ENCODE data around the gene GPR153. TPM values are rescaled to one million over a fixed set of nuclear protein-coding genes. Genes with fewer than 3 reads are reported as not detected.

Gene GPR153
- total RNA-seq, 4 donors from 2014 or later = 5.6 to 16.1 (median 14.2) TPM

DNA sequence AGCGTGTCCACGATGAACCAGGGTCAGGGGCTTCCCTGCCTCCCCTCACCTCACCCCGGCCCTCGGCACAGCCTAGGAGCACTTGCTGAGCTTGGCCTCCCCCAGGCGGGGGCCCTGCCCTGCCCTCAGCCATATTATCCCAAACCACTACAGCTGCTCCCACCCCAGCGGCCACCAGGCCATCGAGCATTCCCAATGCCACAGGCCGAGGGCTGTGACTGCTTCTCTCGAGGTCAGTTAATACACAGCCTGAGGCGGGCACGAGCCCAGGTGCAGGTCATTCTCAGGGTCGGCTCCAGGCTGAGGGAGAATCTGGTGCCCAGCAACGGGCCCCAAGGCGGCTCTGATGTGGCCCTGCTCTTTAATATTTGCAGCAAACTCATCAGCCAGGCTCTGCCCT, 8.4 kb upstream of the GPR153 start:
- no peaks in the 10 kb centered on the region for H3K9me3 ChIP-seq
- no peak overlapping the region for H3K4me3 ChIP-seq
- no peaks in the 10 kb centered on the region for H3K36me3 ChIP-seq
- H3K4me1 ChIP-seq = peaks cover 38% of the 10 kb centered on the region
- WGBS = 100% methylated on average over 2 of the region's 14 CpGs
- no peak overlapping the region for H3K27ac ChIP-seq
- TF ChIP-seq, protein P1, sequence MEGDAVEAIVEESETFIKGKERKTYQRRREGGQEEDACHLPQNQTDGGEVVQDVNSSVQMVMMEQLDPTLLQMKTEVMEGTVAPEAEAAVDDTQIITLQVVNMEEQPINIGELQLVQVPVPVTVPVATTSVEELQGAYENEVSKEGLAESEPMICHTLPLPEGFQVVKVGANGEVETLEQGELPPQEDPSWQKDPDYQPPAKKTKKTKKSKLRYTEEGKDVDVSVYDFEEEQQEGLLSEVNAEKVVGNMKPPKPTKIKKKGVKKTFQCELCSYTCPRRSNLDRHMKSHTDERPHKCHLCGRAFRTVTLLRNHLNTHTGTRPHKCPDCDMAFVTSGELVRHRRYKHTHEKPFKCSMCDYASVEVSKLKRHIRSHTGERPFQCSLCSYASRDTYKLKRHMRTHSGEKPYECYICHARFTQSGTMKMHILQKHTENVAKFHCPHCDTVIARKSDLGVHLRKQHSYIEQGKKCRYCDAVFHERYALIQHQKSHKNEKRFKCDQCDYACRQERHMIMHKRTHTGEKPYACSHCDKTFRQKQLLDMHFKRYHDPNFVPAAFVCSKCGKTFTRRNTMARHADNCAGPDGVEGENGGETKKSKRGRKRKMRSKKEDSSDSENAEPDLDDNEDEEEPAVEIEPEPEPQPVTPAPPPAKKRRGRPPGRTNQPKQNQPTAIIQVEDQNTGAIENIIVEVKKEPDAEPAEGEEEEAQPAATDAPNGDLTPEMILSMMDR (IDR thresholded peaks at IDR 0.05) = no peak
- TF ChIP-seq POLR2AphosphoS5 (IDR thresholded peaks at IDR 0.05) (no peak), POLR2A (IDR thresholded peaks at IDR 0.05) (no peak), EP300 (IDR thresholded peaks at IDR 0.05) (no peak)
- no peak for DNase-seq (ENCODE audit: low spot score in 2 of 2)
- no peaks in the 10 kb centered on the region for H3K27me3 ChIP-seq

DNA sequence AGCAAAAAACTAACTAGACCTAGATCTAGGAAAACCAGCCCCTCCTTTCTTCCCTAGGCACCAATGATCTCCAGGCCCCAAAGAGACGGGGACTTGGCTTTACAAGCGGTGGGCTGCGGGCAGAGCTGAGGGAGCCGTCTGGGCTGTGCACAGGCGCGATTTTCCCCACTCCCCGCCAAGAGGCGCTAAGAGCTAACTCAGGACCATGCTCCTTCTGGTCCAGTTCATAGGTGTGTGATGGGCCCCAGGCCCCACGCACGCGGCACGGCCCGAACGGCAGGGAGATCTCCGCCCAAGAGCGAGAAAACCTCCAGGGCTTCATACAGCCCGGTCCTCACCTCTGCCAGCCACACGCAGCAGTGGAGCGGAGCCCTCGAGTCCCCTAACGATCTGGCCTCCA, 7.5 kb upstream of the GPR153 start:
- Histone ChIP-seq H3K27ac (no peak overlapping the region), H3K4me3 (no peak overlapping the region), H3K4me1 (peaks cover 44% of the 10 kb centered on the region), H3K27me3 (no peaks in the 10 kb centered on the region), H3K9me3 (no peaks in the 10 kb centered on the region), H3K36me3 (no peaks in the 10 kb centered on the region)
- no peak for DNase-seq (ENCODE audit: low spot score in 2 of 2)
- 86% methylated on average over 14 of the region's 21 CpGs for WGBS
- TF ChIP-seq POLR2A (IDR thresholded peaks at IDR 0.05) (no peak), POLR2AphosphoS5 (IDR thresholded peaks at IDR 0.05) (no peak), EP300 (IDR thresholded peaks at IDR 0.05) (no peak)
- TF ChIP-seq, protein P1 (IDR thresholded peaks at IDR 0.05) = no peak

- 85% methylated on average over 12 of the region's 12 CpGs for WGBS
- Histone ChIP-seq H3K4me1 (peaks cover 44% of the 10 kb centered on the region), H3K4me3 (no peak overlapping the region), H3K9me3 (no peaks in the 10 kb centered on the region), H3K27ac (no peak overlapping the region), H3K36me3 (no peaks in the 10 kb centered on the region), H3K27me3 (no peaks in the 10 kb centered on the region)
- no peak for DNase-seq (ENCODE audit: low spot score in 2 of 2)
- TF ChIP-seq POLR2AphosphoS5 (IDR thresholded peaks at IDR 0.05) (no peak), EP300 (IDR thresholded peaks at IDR 0.05) (no peak), POLR2A (IDR thresholded peaks at IDR 0.05) (no peak)
- TF ChIP-seq, protein P1 (IDR thresholded peaks at IDR 0.05) = no peak
Measured at GRCh38 chr1:6267686-6268322, 6.9 kb upstream of the GPR153 start.

DNA sequence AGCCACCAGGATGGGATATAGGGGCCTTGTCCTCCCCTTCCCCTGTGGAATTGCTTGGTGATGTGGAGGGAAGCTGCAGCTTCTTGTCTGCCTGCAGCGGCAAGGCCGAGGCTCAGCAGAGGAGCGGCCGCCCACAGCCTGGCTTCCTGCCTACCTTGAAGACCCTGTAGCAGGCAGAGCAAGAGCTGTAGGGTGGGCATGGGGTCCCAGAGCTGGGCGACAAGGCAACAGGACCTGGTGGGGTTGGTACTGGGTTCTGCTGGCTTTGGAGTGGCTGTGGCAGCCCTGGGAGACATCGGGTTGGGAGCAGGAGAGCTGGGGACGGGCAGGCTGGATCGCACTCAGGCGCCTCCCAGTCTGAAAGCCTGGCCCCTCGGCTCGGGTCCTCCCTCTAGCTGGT, 5.7 kb upstream of the GPR153 start:
- peaks cover 40% of the 10 kb centered on the region for H3K4me1 ChIP-seq
- H3K27me3 ChIP-seq = no peaks in the 10 kb centered on the region
- 90% methylated on average over 9 of the region's 11 CpGs for WGBS
- H3K9me3 ChIP-seq = no peaks in the 10 kb centered on the region
- no peak overlapping the region for H3K27ac ChIP-seq
- DNase-seq (ENCODE audit: low spot score in 2 of 2) = no peak
- TF ChIP-seq EP300 (IDR thresholded peaks at IDR 0.05) (no peak), POLR2AphosphoS5 (IDR thresholded peaks at IDR 0.05) (no peak), POLR2A (IDR thresholded peaks at IDR 0.05) (no peak)
- TF ChIP-seq, protein P1 (IDR thresholded peaks at IDR 0.05) = no peak
- no peak overlapping the region for H3K4me3 ChIP-seq
- H3K36me3 ChIP-seq = no peaks in the 10 kb centered on the region

DNA sequence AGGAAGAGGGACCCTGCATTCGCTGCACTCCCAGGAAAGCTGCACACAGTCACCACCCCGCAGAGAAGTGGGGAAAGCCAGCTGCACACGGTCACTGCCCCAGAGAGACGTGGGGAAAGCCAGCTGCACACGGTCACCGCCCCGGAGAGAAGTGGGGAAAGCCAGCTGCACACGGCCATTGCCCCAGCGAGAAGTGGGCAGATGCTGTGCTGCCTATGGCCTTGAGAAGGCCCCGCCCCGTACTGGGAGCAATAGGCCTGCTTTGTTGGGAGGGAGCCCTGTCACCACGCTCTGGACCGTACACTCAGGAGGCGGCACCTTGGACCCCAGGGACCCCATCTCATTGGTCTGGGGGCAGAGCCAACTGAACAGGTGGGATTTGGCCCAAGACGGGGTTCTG, 4.3 kb upstream of the GPR153 start:
- no peaks in the 10 kb centered on the region for H3K36me3 ChIP-seq
- H3K27ac ChIP-seq = no peak overlapping the region
- WGBS = 84% methylated on average over 9 of the region's 15 CpGs
- TF ChIP-seq POLR2AphosphoS5 (IDR thresholded peaks at IDR 0.05) (no peak), POLR2A (IDR thresholded peaks at IDR 0.05) (no peak), EP300 (IDR thresholded peaks at IDR 0.05) (no peak)
- TF ChIP-seq, protein P1 (IDR thresholded peaks at IDR 0.05) = no peak
- DNase-seq (ENCODE audit: low spot score in 2 of 2) = no peak
- H3K9me3 ChIP-seq = no peaks in the 10 kb centered on the region
- H3K4me1 ChIP-seq = peaks cover 37% of the 10 kb centered on the region
- no peak overlapping the region for H3K4me3 ChIP-seq
- no peaks in the 10 kb centered on the region for H3K27me3 ChIP-seq

Data from suprapubic skin (tissue), 4 donors.